K562 (cell line): ENCODE measurements around the gene GSS. TPM values are rescaled to one million over a fixed set of nuclear protein-coding genes. Genes with fewer than 3 reads are reported as not detected.
A peak's percentile ranks its signal among the peaks of the same experiment; 100 is the strongest.

Experiments
- ATAC-seq: fragments of 200-7000 bp; cut with Tn5 transposase; 3 replicates; pipeline ENCODE4 v1.9.1; 2020; ENCODE audit warnings: moderate library complexity
- BruUV-seq: library from RNA; stranded (reverse); fragments of 400-500 nt; replicated peaks from 2 replicates; lab custom pipeline; 2021; lab: Mats Ljungman, UMichigan
- CTCF ChIA-PET: fragments of 300-600 bp; formaldehyde crosslinking; extraction: SDS; loops from one replicate; lab custom pipeline; 2021; ENCODE audit warnings: low intra/inter-chr PET ratio; lab: Yijun Ruan, JAX
- POLR2A ChIA-PET: fragments of 300-600, 350-650 bp; sonication (Branson Sonifier 250); formaldehyde crosslinking; extraction: SDS; loops from one replicate; lab custom pipeline; 2021; ENCODE audit warnings: antibody characterized with exemption, inconsistent platforms; lab: Yijun Ruan, JAX
- DNase-seq, 4 experiments: peaks; one replicate each; pipeline versions ENCODE4 v3.0.0 to v3.0.0-alpha.2; 2011 to 2018; ENCODE audit warnings: low spot score in 3 of 4, mixed read lengths in 3 of 4; ENCODE audit errors: extremely low read depth in 1 of 4
- FAIRE-seq: peaks from 2 replicates; lab custom pipeline; 2011; peaks lifted over from hg19 to GRCh38; lab: Jason Lieb, UNC
- H2AFZ ChIP-seq: 2 replicates; pipeline ENCODE4 v1.6.0; 2011; ENCODE audit warnings: low read depth, low read length, control low read depth, inconsistent platforms
- H3K27ac ChIP-seq: fragments of 200-600 bp; 3 replicates; pipeline ENCODE4 v1.8.0; 2011; ENCODE audit warnings: low read depth, mild to moderate bottlenecking, control low read depth, inconsistent platforms, low read length, moderate library complexity, mixed read lengths; ENCODE audit errors: extremely low read depth
- H3K27me3 ChIP-seq, 2 experiments: fragments of 300-600 bp in 1 of 2; 2 replicates in 1 of 2; 3 replicates in 1 of 2; pipeline versions ENCODE4 v1.6.0 to v1.8.0; 2011; ENCODE audit warnings: inconsistent platforms in 2 of 2, low read length in 2 of 2, mild to moderate bottlenecking in 1 of 2, mixed read lengths in 1 of 2, moderate library complexity in 1 of 2; ENCODE audit not compliant: control insufficient read depth in 2 of 2, insufficient read depth in 2 of 2
- H3K36me3 ChIP-seq: fragments of 300-600 bp; 3 replicates; pipeline ENCODE4 v1.8.0; 2011; ENCODE audit warnings: mild to moderate bottlenecking, low read length, inconsistent platforms; ENCODE audit not compliant: control insufficient read depth, insufficient read depth
- H3K4me1 ChIP-seq, 2 experiments: fragments of 200-600 bp in 1 of 2; replicated peaks in 1 of 2; 2 replicates in 1 of 2; 3 replicates in 1 of 2; pipeline versions ENCODE4 v1.5.1 to v1.8.0; 2011; ENCODE audit warnings: inconsistent platforms in 2 of 2, low read length in 2 of 2, mild to moderate bottlenecking in 1 of 2, mixed read lengths in 1 of 2, moderate library complexity in 1 of 2; ENCODE audit not compliant: control insufficient read depth in 2 of 2, insufficient read depth in 2 of 2
- H3K4me2 ChIP-seq: 2 replicates; pipeline ENCODE4 v1.6.1; 2011; ENCODE audit warnings: low read length, control low read depth, inconsistent platforms, mixed read lengths; ENCODE audit not compliant: insufficient read depth
- H3K4me3 ChIP-seq: fragments of 200-600 bp; sonication (generic), shearing (Covaris generic); 2 replicates; pipeline ENCODE4 v1.5.1; 2016; ENCODE audit warnings: control low read depth, inconsistent platforms
- H3K79me2 ChIP-seq: fragments of 200-600 bp; 3 replicates; pipeline ENCODE4 v1.8.0; 2011; ENCODE audit warnings: low read length, inconsistent platforms; ENCODE audit not compliant: control insufficient read depth, insufficient read depth
- H3K9ac ChIP-seq, 2 experiments: 2 replicates each; pipeline versions ENCODE4 v1.6.0 to v1.6.1; 2011; ENCODE audit warnings: low read depth in 2 of 2, low read length in 2 of 2, control low read depth in 1 of 2, inconsistent platforms in 1 of 2, mild to moderate bottlenecking in 1 of 2, mixed read lengths in 1 of 2; ENCODE audit not compliant: insufficient read depth in 1 of 2
- H3K9me1 ChIP-seq: one replicate; pipeline ENCODE4 v1.6.0; 2011; ENCODE audit warnings: inconsistent platforms, mild to moderate bottlenecking, low read length, moderate library complexity; ENCODE audit not compliant: control insufficient read depth, insufficient read depth
- H3K9me3 ChIP-seq: replicated peaks from 2 replicates; pipeline ENCODE4 v1.5.1; 2011; ENCODE audit warnings: low read depth, low read length, inconsistent platforms; ENCODE audit not compliant: control insufficient read depth, insufficient read depth
- H4K20me1 ChIP-seq: replicated peaks from 2 replicates; pipeline ENCODE4 v1.6.1; 2011; ENCODE audit warnings: low read length, inconsistent platforms, mixed read lengths; ENCODE audit not compliant: control insufficient read depth, insufficient read depth
- FOXK1 ChIP-seq: sonication (generic); formaldehyde crosslinking; IDR thresholded peaks from 2 replicates; pipeline ENCODE4 v1.8.0; 2022; ENCODE audit warnings: missing genetic modification reagents, mild to moderate bottlenecking, borderline replicate concordance
- ZNF3 ChIP-seq: fragments of 250-450 bp; sonication (Bioruptor Pico); IDR thresholded peaks from 2 replicates; pipeline ENCODE4 v1.5.0; 2021; ENCODE audit warnings: mild to moderate bottlenecking, moderate library complexity
- WGBS: fragments of 100-300 bp; shearing (Covaris generic); methylation state at CpG from one replicate; pipeline ENCODE4 v1.1.6; 2016; ENCODE audit warnings: low coverage, mixed read lengths; ENCODE audit not compliant: insufficient coverage; ENCODE audit errors: missing lambda C conversion rate; 5-methylcytosine and 5-hydroxymethylcytosine counted together
- in situ Hi-C: fragments of 300-500 bp; cut with MboI; formaldehyde crosslinking; loops from 4 replicates; pipeline ENCODE4 v1.15.0; 2018; ENCODE audit warnings: inconsistent platforms, mixed read lengths
- intact Hi-C: fragments of 100-400 bp; cut with micrococcal nuclease; formaldehyde crosslinking; loops from 2 replicates; pipeline ENCODE4 v1.14.2; 2022
- polyA plus RNA-seq, 8 experiments: library from polyadenylated mRNA; depleted of rRNA in 4 of 8; stranded (reverse) in 5 of 8; unstranded in 3 of 8; fragments of >200 nt; fragmentation: Nextera tagmentation in 2 of 8; fragmentation: Illumina TruSeq in 1 of 8; extraction: Ambion mirVana in 2 of 8; extraction: Trizol in 1 of 8; gene quantifications; 2 replicates each; pipeline versions ENCODE4 v1.2.1 to v1.2.3, GENCODE V29; 2011 to 2014; ENCODE audit warnings: inconsistent platforms in 1 of 8, missing spikeins in 1 of 8
- total RNA-seq, 7 experiments: library from RNA; depleted of rRNA in 6 of 7; stranded (reverse); fragments of >200 nt in 6 of 7; fragmentation: Illumina TruSeq in 2 of 7; extraction: Trizol in 2 of 7; gene quantifications; 2 replicates each; pipeline versions ENCODE4 v1.2.1 to v1.2.3, GENCODE V29; 2011 to 2021; ENCODE audit warnings: low replicate concordance in 1 of 7
- TF ChIP-seq, protein P1 (sequence below): fragments of 250-450 bp; sonication (Bioruptor Pico); IDR thresholded peaks from 2 replicates; pipeline ENCODE4 v1.8.0; 2022; ENCODE audit warnings: moderate library complexity, mild to moderate bottlenecking, inconsistent platforms
- TF ChIP-seq, protein P2 (sequence below): IDR thresholded peaks from 2 replicates; pipeline ENCODE4 v1.6.1; 2012; ENCODE audit warnings: low read depth, low read length, improper control_type of control experiment, borderline replicate concordance

GSS gene
- total and polyA plus RNA-seq, 9 of the 15 experiments (the other 6 are each of a cell fraction or from before 2014, with no cell fraction given): 18.4 to 165 (median 89.4) TPM

- in situ Hi-C loops: no loop called here
- H3K36me3 ChIP-seq: peaks cover 84% of the 10 kb centered on the region
These were observed 10.1 kb downstream of the GSS start for GRCh38 chr20:34945315-34946077.

More at GRCh38 chr20:34945315-34946077, 10.1 kb downstream of the GSS start:
- intact Hi-C loops: no loop called here
- Histone ChIP-seq H3K9me3 (no peaks in the 10 kb centered on the region), H3K9ac (peak overlapping the region in 1 of 2 experiments; percentile 19; a peak in 1 of 4 replicates), H3K79me2 (0 out of 3 replicates have a peak, but pooled peaks cover 2% of the 10 kb centered on the region), H3K4me2 (no peak overlapping the region), H3K27me3 (no peaks in the 10 kb centered on the region), H3K4me1 (no peaks in the 10 kb centered on the region; a peak in 1 of 5 replicates), H3K9me1 (no peaks in the 10 kb centered on the region), H3K27ac (no peak overlapping the region), H4K20me1 (no peaks in the 10 kb centered on the region), H2AFZ (no peak overlapping the region), H3K4me3 (no peak overlapping the region)
- POLR2A ChIA-PET: interaction anchor here (0.6 to 1.8 kb wide), 4 partner anchors 10 to 43 kb away, joined by 3 to 5 read pairs (median 4); partner anchors contain the start of genes GSS and MYH7B
- TF ChIP-seq FOXK1 (CRISPR knock-in tag): no peak
- no peak for TF ChIP-seq ZNF3 (CRISPR knock-in tag)
- TF ChIP-seq, protein P1, sequence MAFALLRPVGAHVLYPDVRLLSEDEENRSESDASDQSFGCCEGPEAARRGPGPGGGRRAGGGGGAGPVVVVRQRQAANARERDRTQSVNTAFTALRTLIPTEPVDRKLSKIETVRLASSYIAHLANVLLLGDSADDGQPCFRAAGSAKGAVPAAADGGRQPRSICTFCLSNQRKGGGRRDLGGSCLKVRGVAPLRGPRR: no peak
- TF ChIP-seq, protein P2, sequence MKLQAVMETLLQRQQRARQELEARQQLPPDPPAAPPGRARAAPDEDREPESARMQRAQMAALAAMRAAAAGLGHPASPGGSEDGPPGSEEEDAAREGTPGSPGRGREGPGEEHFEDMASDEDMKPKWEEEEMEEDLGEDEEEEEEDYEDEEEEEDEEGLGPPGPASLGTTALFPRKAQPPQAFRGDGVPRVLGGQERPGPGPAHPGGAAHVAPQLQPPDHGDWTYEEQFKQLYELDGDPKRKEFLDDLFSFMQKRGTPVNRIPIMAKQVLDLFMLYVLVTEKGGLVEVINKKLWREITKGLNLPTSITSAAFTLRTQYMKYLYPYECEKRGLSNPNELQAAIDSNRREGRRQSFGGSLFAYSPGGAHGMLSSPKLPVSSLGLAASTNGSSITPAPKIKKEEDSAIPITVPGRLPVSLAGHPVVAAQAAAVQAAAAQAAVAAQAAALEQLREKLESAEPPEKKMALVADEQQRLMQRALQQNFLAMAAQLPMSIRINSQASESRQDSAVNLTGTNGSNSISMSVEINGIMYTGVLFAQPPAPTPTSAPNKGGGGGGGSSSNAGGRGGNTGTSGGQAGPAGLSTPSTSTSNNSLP: no peak
- FAIRE-seq (no peak), ATAC-seq (no peak), DNase-seq (no peak)
- 95% methylated on average over 6 of the region's 7 CpGs for WGBS
- BruUV-seq: no TSS peak
- CTCF ChIA-PET: no interaction called here
